ENCODE results near the gene TTLL11. TPM values are rescaled to one million over a fixed set of nuclear protein-coding genes. Genes with fewer than 3 reads are reported as not detected.
"Not testable (repeated sequence)": the region's sequence is repeated elsewhere in the genome, so short reads cannot be mapped to it uniquely, and the experiment has no call there.

TTLL11 gene
- total RNA-seq, 2 experiments from 2014 or later: 0.56 to 1.4 TPM

DNA sequence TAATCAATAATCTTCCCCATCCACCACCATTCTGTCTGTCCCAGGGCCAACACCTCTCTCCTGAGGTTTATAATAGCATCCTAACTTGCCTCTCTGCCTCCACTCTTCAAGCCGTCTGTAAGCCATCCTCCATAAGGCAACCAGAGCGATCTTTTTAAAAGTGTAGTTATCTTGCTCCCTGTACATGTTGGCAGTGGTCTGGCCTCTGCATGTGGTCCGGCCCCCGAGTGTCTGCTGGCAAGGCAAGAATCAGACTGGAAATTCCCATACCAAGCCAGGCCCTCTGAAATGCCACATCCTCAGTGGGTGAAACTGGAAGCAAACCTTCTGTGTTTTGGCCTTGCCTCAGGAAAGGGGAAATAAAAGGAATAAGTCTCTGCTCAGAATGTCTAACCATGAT is 17.0 kb downstream of the TTLL11 start:
- H3K4me1 Mint-ChIP-seq (ENCODE audit: low read depth): no peaks in the 10 kb centered on the region
- ATAC-seq (no peak), DNase-seq (no peak)
- ChIA-PET POLR2A (no interaction called here), CTCF (no interaction called here)
- no peak overlapping the region for H3K27ac Mint-ChIP-seq
- H3K27me3 Mint-ChIP-seq: no peaks in the 10 kb centered on the region
- no peak for TF ChIP-seq CTCF (IDR thresholded peaks at IDR 0.05)
- intact Hi-C loops (cut with micrococcal nuclease): no loop called here
- peaks cover 13% of the 10 kb centered on the region for H3K36me3 Mint-ChIP-seq (ENCODE audit: low read depth)
- H3K4me3 Mint-ChIP-seq: no peak overlapping the region
- peaks cover 5% of the 10 kb centered on the region for H3K9me3 Mint-ChIP-seq

- Mint-ChIP-seq H3K27me3 (no peaks in the 10 kb centered on the region), H3K36me3 (ENCODE audit: low read depth) (peaks cover 13% of the 10 kb centered on the region), H3K4me3 (no peak overlapping the region), H3K9me3 (peaks cover 5% of the 10 kb centered on the region), H3K4me1 (ENCODE audit: low read depth) (no peaks in the 10 kb centered on the region), H3K27ac (no peak overlapping the region)
- POLR2A ChIA-PET: no interaction called here
- no peak for DNase-seq
- ATAC-seq: no peak
- CTCF ChIA-PET: no interaction called here
- intact Hi-C loops (cut with micrococcal nuclease): no loop called here
- no peak for TF ChIP-seq CTCF (IDR thresholded peaks at IDR 0.05)
These were observed 17.7 kb downstream of the TTLL11 start for GRCh38 chr9:122075135-122076030.

DNA sequence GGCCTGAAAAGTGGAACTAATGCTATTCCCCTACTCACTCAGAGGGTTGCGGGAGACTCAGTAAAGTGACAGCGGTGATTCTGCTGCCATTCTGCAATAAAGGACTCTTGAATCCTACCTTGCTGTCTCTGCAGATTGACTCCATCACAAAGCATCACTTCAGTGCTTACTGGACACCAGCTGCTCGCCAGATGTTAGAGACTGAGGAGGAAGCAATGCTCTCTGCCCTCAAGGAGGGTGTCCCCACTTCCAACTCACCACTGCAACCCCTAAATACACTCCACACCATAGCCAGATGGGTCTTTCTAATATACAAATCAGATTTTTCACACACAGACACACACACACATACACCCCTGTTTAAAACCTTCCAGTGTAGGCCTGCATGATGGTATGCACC is 21.4 kb downstream of the TTLL11 start:
- CTCF ChIA-PET: interaction anchor here (0.8 kb wide), 1 partner anchor 42 kb away, joined by 3 read pairs; no protein-coding TSS in a partner anchor
- ATAC-seq: no peak
- no peak for TF ChIP-seq CTCF (IDR thresholded peaks at IDR 0.05)

GRCh38 chr9:122070728-122071515 is 22.2 kb downstream of the TTLL11 start:
- intact Hi-C loops (cut with micrococcal nuclease): no loop called here
- Mint-ChIP-seq H3K4me3 (no peak overlapping the region), H3K36me3 (ENCODE audit: low read depth) (peaks cover 3% of the 10 kb centered on the region), H3K9me3 (no peaks in the 10 kb centered on the region), H3K4me1 (ENCODE audit: low read depth) (peaks cover 7% of the 10 kb centered on the region), H3K27me3 (no peaks in the 10 kb centered on the region), H3K27ac (no peak overlapping the region)
- ATAC-seq: no peak
- ChIA-PET POLR2A (no interaction called here), CTCF (no interaction called here)
- no peak for TF ChIP-seq CTCF (IDR thresholded peaks at IDR 0.05)
- no peak for DNase-seq

More for the DNA sequence above, 21.4 kb downstream of the TTLL11 start:
- Mint-ChIP-seq H3K27me3 (no peaks in the 10 kb centered on the region), H3K27ac (no peak overlapping the region), H3K4me3 (no peak overlapping the region), H3K36me3 (ENCODE audit: low read depth) (peaks cover 7% of the 10 kb centered on the region), H3K4me1 (ENCODE audit: low read depth) (no peaks in the 10 kb centered on the region), H3K9me3 (peaks cover 2% of the 10 kb centered on the region)
- intact Hi-C loops (cut with micrococcal nuclease): no loop called here
- DNase-seq: no peak
- POLR2A ChIA-PET: no interaction called here

DNA sequence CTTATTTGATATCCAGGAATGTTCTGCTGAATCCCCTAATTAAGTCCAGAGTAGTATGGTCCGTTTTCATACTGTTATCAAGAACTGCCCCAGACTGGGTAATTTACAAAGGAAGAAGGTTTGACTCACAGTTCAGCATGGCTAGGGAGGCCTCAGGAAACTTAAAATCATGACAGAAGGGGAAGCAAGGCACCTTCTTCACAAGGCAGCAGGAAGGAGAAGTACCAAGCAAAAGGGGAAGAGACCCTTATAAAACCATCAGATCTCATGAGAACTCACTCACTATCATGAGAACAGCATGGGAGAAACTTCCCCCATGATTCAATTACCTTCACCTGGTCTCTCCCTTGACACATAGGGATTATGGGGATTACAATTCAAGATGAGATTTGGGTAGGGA is 26.4 kb downstream of the TTLL11 start:
- CTCF ChIA-PET; H3K9me3 Mint-ChIP-seq; H3K27me3 Mint-ChIP-seq; H3K4me3 Mint-ChIP-seq; intact Hi-C loops (cut with micrococcal nuclease); POLR2A ChIA-PET; DNase-seq; ATAC-seq; H3K36me3 Mint-ChIP-seq (ENCODE audit: low read depth); H3K27ac Mint-ChIP-seq: not testable (repeated sequence)
- peaks cover 11% of the 10 kb centered on the region for H3K4me1 Mint-ChIP-seq (ENCODE audit: low read depth)

Data from activated CD8-positive, alpha-beta T cell treated with anti-CD3 and anti-CD28 coated beads for 36 hours (primary cell).